ENCODE results near the gene C3orf33.
A peak's percentile ranks its signal among the peaks of the same experiment; 100 is the strongest.

C3orf33 gene

DNA sequence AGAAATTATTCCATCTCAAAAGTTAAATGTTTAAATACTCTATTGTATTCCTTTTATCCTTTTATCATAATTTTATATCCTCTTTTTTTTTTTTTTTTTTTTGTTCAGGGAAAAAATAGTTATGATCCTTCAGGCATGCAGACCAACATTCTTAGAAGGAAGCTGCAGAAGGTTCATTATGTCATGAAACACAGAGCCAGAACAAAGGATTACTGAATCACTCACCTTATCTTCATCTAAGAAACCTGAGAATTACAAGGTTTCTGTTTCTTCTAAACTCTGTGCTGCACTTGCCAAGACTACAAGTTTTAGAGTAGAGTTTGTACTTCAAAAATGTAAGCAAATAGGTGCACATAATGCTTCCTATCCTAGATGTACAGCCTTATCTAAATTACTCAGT is 64.5 kb downstream of the C3orf33 start:
- H2AFZ ChIP-seq (ENCODE audit: low read depth, low read length), result no peak overlapping the region
- H3K18ac ChIP-seq (ENCODE audit: low read depth in 1 of 2, low read length in 2 of 2), result no peak overlapping the region
- H2BK5ac ChIP-seq (ENCODE audit: low read depth, low read length, poor library complexity, severe bottlenecking), result no peak overlapping the region
- H3K9me3 ChIP-seq (ENCODE audit: control insufficient read depth, low read length), result no peaks in the 10 kb centered on the region
- H2AK5ac ChIP-seq (ENCODE audit: low read length, severe bottlenecking), result no peak overlapping the region
- H3K9ac ChIP-seq (ENCODE audit: low read length), result no peak overlapping the region
- no peak overlapping the region for H3K4ac ChIP-seq (ENCODE audit: low read depth in 1 of 2, low read length in 2 of 2)
- H3K27ac ChIP-seq (ENCODE audit: low read length, poor library complexity, severe bottlenecking), result no peak overlapping the region
- no peak overlapping the region for H3K23ac ChIP-seq (ENCODE audit: low read length in 2 of 2)
- peaks cover 0 to 23% of the 10 kb centered on the region in 2 experiments for H3K27me3 ChIP-seq (ENCODE audit: control insufficient read depth in 1 of 2, insufficient read depth in 1 of 2, low read length in 2 of 2)
- no peak overlapping the region for H3K4me3 ChIP-seq (ENCODE audit: insufficient read depth in 1 of 2, low read depth in 1 of 2, low read length in 2 of 2)
- no peak overlapping the region for H2BK12ac ChIP-seq (ENCODE audit: low read length in 2 of 2)
- H2BK120ac ChIP-seq (ENCODE audit: low read depth, low read length), result no peak overlapping the region
- H3K14ac ChIP-seq (ENCODE audit: low read length in 2 of 2), result no peak overlapping the region
- no peak overlapping the region for H4K91ac ChIP-seq (ENCODE audit: low read length)
- H3K4me1 ChIP-seq (ENCODE audit: control insufficient read depth, insufficient read depth, low read depth, low read length), result peaks cover 12% of the 10 kb centered on the region
- H4K8ac ChIP-seq (ENCODE audit: low read length), result no peak overlapping the region
- no peak overlapping the region for H3K4me2 ChIP-seq (ENCODE audit: low read length, poor library complexity, severe bottlenecking)
- no peak for DNase-seq
- no peaks in the 10 kb centered on the region for H3K36me3 ChIP-seq (ENCODE audit: control insufficient read depth in 1 of 2, insufficient read depth in 2 of 2, low read depth in 1 of 2, low read length in 2 of 2)
- no peaks in the 10 kb centered on the region for H3K79me1 ChIP-seq (replicated peaks; ENCODE audit: low read length, poor library complexity, severe bottlenecking)
- no peak overlapping the region for H2BK15ac ChIP-seq (ENCODE audit: low read depth, poor library complexity, severe bottlenecking)

DNA sequence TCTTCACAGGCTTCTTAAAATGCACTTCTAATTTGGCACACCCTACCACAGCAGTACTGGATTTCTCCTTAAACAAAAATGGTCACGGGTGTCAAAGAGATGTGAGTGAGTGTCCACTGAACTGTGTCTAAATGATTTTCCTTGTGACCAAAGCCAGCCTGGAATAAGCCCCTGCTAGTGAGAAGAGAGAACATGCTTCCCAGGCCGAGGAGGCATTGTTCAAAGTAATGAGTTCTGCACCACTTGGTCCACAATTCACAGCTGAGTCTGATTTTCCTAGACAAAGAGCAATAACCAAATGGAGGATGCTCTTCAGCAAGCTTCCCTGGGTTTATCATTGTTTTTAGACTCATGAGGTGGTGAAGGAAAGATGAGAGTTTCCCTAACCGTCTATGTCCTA is 65.0 kb downstream of the C3orf33 start:
- Histone ChIP-seq H2AK5ac (ENCODE audit: low read length, severe bottlenecking) (no peak overlapping the region), H3K79me1 (replicated peaks; ENCODE audit: low read length, poor library complexity, severe bottlenecking) (no peaks in the 10 kb centered on the region), H2AFZ (ENCODE audit: low read depth, low read length) (no peak overlapping the region), H3K36me3 (ENCODE audit: control insufficient read depth in 1 of 2, insufficient read depth in 2 of 2, low read depth in 1 of 2, low read length in 2 of 2) (no peaks in the 10 kb centered on the region), H4K91ac (ENCODE audit: low read length) (no peak overlapping the region), H3K27ac (ENCODE audit: low read length, poor library complexity, severe bottlenecking) (no peak overlapping the region), H3K4me1 (ENCODE audit: control insufficient read depth, insufficient read depth, low read depth, low read length) (peaks cover 12% of the 10 kb centered on the region), H2BK5ac (ENCODE audit: low read depth, low read length, poor library complexity, severe bottlenecking) (no peak overlapping the region), H3K27me3 (ENCODE audit: control insufficient read depth in 1 of 2, insufficient read depth in 1 of 2, low read length in 2 of 2) (peaks cover 0 to 23% of the 10 kb centered on the region in 2 experiments), H3K4ac (ENCODE audit: low read depth in 1 of 2, low read length in 2 of 2) (no peak overlapping the region), H2BK120ac (ENCODE audit: low read depth, low read length) (no peak overlapping the region), H3K4me2 (ENCODE audit: low read length, poor library complexity, severe bottlenecking) (no peak overlapping the region), H3K9me3 (ENCODE audit: control insufficient read depth, low read length) (no peaks in the 10 kb centered on the region), H4K8ac (ENCODE audit: low read length) (no peak overlapping the region), H2BK12ac (ENCODE audit: low read length in 2 of 2) (no peak overlapping the region), H3K4me3 (ENCODE audit: insufficient read depth in 1 of 2, low read depth in 1 of 2, low read length in 2 of 2) (no peak overlapping the region), H3K23ac (ENCODE audit: low read length in 2 of 2) (no peak overlapping the region), H3K18ac (ENCODE audit: low read depth in 1 of 2, low read length in 2 of 2) (no peak overlapping the region), H3K14ac (ENCODE audit: low read length in 2 of 2) (no peak overlapping the region), H3K9ac (ENCODE audit: low read length) (no peak overlapping the region), H2BK15ac (ENCODE audit: low read depth, poor library complexity, severe bottlenecking) (no peak overlapping the region)
- WGBS, result 90% methylated on average over 3 of the region's 3 CpGs
- no peak for DNase-seq

DNA sequence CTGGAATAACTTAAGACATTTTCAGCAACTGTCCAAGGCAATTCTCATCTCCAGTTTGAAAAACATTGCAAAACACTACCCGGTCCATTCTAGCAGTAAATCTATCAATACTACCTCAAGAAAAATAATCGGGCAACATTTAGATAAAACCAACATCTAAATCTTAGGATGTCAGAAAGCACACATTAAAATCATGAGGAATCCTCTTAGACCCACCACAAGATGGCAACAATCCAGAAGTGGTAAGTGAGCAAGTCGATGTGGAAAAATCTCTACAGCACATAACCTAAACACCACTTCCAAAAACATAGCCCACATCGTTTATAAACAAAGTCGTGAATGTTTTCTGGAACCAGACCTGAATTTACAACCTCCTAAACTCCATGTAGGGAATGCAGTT is 66.9 kb downstream of the C3orf33 start:
- H3K9me3 ChIP-seq (ENCODE audit: control insufficient read depth, low read length), result no peaks in the 10 kb centered on the region
- H3K27me3 ChIP-seq (ENCODE audit: control insufficient read depth in 1 of 2, insufficient read depth in 1 of 2, low read length in 2 of 2), result peaks cover 0 to 17% of the 10 kb centered on the region in 2 experiments
- H2BK15ac ChIP-seq (ENCODE audit: low read depth, poor library complexity, severe bottlenecking), result no peak overlapping the region
- no peak overlapping the region for H3K4me3 ChIP-seq (ENCODE audit: insufficient read depth in 1 of 2, low read depth in 1 of 2, low read length in 2 of 2)
- no peak overlapping the region for H3K18ac ChIP-seq (ENCODE audit: low read depth in 1 of 2, low read length in 2 of 2)
- H3K23ac ChIP-seq (ENCODE audit: low read length in 2 of 2), result no peak overlapping the region
- no peak overlapping the region for H3K9ac ChIP-seq (ENCODE audit: low read length)
- no peak overlapping the region for H4K91ac ChIP-seq (ENCODE audit: low read length)
- H2BK5ac ChIP-seq (ENCODE audit: low read depth, low read length, poor library complexity, severe bottlenecking), result no peak overlapping the region
- H3K4ac ChIP-seq (ENCODE audit: low read depth in 1 of 2, low read length in 2 of 2), result no peak overlapping the region
- no peak overlapping the region for H4K8ac ChIP-seq (ENCODE audit: low read length)
- H3K36me3 ChIP-seq (ENCODE audit: control insufficient read depth in 1 of 2, insufficient read depth in 2 of 2, low read depth in 1 of 2, low read length in 2 of 2), result no peaks in the 10 kb centered on the region
- peaks cover 8% of the 10 kb centered on the region for H3K4me1 ChIP-seq (ENCODE audit: control insufficient read depth, insufficient read depth, low read depth, low read length)
- peak; percentile 59 for DNase-seq
- WGBS, result 29% methylated on average over 5 of the region's 5 CpGs
- H2BK12ac ChIP-seq (ENCODE audit: low read length in 2 of 2), result no peak overlapping the region
- H2AK5ac ChIP-seq (ENCODE audit: low read length, severe bottlenecking), result no peak overlapping the region
- H2BK120ac ChIP-seq (ENCODE audit: low read depth, low read length), result no peak overlapping the region
- no peak overlapping the region for H3K4me2 ChIP-seq (ENCODE audit: low read length, poor library complexity, severe bottlenecking)
- no peak overlapping the region for H3K14ac ChIP-seq (ENCODE audit: low read length in 2 of 2)
- H3K79me1 ChIP-seq (replicated peaks; ENCODE audit: low read length, poor library complexity, severe bottlenecking), result no peaks in the 10 kb centered on the region
- H2AFZ ChIP-seq (ENCODE audit: low read depth, low read length), result no peak overlapping the region
- no peak overlapping the region for H3K27ac ChIP-seq (ENCODE audit: low read length, poor library complexity, severe bottlenecking)

DNA sequence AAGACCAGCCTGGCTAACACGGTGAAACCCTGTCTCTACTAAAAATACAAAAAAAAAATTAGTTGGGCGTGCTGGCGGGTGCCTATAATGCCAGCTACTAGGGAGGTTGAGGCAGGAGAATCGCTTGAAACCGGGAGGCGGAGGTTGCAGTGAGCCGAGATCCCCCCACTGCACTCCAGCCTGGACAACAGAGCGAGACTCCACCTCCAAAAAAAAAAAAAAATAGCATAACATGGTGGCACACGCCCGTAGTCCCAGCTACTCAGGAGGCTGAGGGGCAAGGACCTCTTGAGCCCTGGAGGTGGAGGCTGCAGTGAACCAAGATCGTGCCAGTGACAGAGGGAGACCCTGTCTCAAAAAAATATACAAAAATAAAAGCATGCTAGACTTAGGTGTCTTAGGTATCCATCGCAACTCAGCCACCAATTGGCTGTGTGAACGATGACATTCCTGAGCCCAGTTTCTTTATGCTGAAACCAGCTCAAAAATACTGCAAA is 67.5 kb downstream of the C3orf33 start:
- H3K79me1 ChIP-seq (replicated peaks; ENCODE audit: low read length, poor library complexity, severe bottlenecking), result no peaks in the 10 kb centered on the region
- H3K4ac ChIP-seq (ENCODE audit: low read depth in 1 of 2, low read length in 2 of 2), result no peak overlapping the region
- no peak overlapping the region for H4K8ac ChIP-seq (ENCODE audit: low read length)
- peak overlapping the region; percentile 75 for H3K4me2 ChIP-seq (ENCODE audit: low read length, poor library complexity, severe bottlenecking)
- WGBS, result 98% methylated on average over 12 of the region's 13 CpGs
- no peak overlapping the region for H3K9ac ChIP-seq (ENCODE audit: low read length)
- H3K4me1 ChIP-seq (ENCODE audit: control insufficient read depth, insufficient read depth, low read depth, low read length), result peaks cover 8% of the 10 kb centered on the region
- H3K9me3 ChIP-seq (ENCODE audit: control insufficient read depth, low read length), result no peaks in the 10 kb centered on the region
- no peak overlapping the region for H2BK12ac ChIP-seq (ENCODE audit: low read length in 2 of 2)
- H2BK15ac ChIP-seq (ENCODE audit: low read depth, poor library complexity, severe bottlenecking), result no peak overlapping the region
- H3K14ac ChIP-seq (ENCODE audit: low read length in 2 of 2), result no peak overlapping the region
- DNase-seq, result no peak
- no peak overlapping the region for H3K23ac ChIP-seq (ENCODE audit: low read length in 2 of 2)
- H2AFZ ChIP-seq (ENCODE audit: low read depth, low read length), result no peak overlapping the region
- no peak overlapping the region for H2BK120ac ChIP-seq (ENCODE audit: low read depth, low read length)
- H3K27me3 ChIP-seq (ENCODE audit: control insufficient read depth in 1 of 2, insufficient read depth in 1 of 2, low read length in 2 of 2), result peaks cover 0 to 17% of the 10 kb centered on the region in 2 experiments
- H4K91ac ChIP-seq (ENCODE audit: low read length), result no peak overlapping the region
- no peaks in the 10 kb centered on the region for H3K36me3 ChIP-seq (ENCODE audit: control insufficient read depth in 1 of 2, insufficient read depth in 2 of 2, low read depth in 1 of 2, low read length in 2 of 2)
- peak overlapping the region; percentile 85 for H3K27ac ChIP-seq (ENCODE audit: low read length, poor library complexity, severe bottlenecking)
- no peak overlapping the region for H2AK5ac ChIP-seq (ENCODE audit: low read length, severe bottlenecking)
- no peak overlapping the region for H2BK5ac ChIP-seq (ENCODE audit: low read depth, low read length, poor library complexity, severe bottlenecking)
- no peak overlapping the region for H3K4me3 ChIP-seq (ENCODE audit: insufficient read depth in 1 of 2, low read depth in 1 of 2, low read length in 2 of 2)
- no peak overlapping the region for H3K18ac ChIP-seq (ENCODE audit: low read depth in 1 of 2, low read length in 2 of 2)

All from mesenchymal stem cell (in vitro differentiated cells and primary cell).